Measurements from ENCODE around the gene NRXN3.

- TF ChIP-seq CTCF (IDR thresholded peaks at IDR 0.05; ENCODE audit: low read depth, low read length, missing input control) (no peak), ATF3 (IDR thresholded peaks at IDR 0.05) (no peak), TAF1 (conservative IDR thresholded peaks at IDR 0.05) (no peak), REST (IDR thresholded peaks at IDR 0.05) (no peak), EGR1 (IDR thresholded peaks at IDR 0.05; ENCODE audit: low read depth in 2 of 2) (no peak), MAX (IDR thresholded peaks at IDR 0.05) (no peak), YY1 (IDR thresholded peaks at IDR 0.05) (no peak), FOXA1 (IDR thresholded peaks at IDR 0.05) (no peak), JUND (IDR thresholded peaks at IDR 0.05) (no peak), GABPA (IDR thresholded peaks at IDR 0.05 in 1 of 2, conservative IDR thresholded peaks at IDR 0.05 in 1 of 2) (no peak)
- TF ChIP-seq, protein P1, sequence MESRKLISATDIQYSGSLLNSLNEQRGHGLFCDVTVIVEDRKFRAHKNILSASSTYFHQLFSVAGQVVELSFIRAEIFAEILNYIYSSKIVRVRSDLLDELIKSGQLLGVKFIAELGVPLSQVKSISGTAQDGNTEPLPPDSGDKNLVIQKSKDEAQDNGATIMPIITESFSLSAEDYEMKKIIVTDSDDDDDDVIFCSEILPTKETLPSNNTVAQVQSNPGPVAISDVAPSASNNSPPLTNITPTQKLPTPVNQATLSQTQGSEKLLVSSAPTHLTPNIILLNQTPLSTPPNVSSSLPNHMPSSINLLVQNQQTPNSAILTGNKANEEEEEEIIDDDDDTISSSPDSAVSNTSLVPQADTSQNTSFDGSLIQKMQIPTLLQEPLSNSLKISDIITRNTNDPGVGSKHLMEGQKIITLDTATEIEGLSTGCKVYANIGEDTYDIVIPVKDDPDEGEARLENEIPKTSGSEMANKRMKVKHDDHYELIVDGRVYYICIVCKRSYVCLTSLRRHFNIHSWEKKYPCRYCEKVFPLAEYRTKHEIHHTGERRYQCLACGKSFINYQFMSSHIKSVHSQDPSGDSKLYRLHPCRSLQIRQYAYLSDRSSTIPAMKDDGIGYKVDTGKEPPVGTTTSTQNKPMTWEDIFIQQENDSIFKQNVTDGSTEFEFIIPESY (IDR thresholded peaks at IDR 0.05) = no peak
Measured at GRCh38 chr14:79534703-79535353, 1364.7 kb downstream of the NRXN3 start.
